Skeletal muscle tissue (tissue), 4 donors: ENCODE data around the gene EIF4G3. TPM values are rescaled to one million over a fixed set of nuclear protein-coding genes. Genes with fewer than 3 reads are reported as not detected.

ENCODE experiments used
- H3K27ac ChIP-seq: one replicate; pipeline ENCODE4 v1.7.0; 2013; ENCODE audit warnings: mild to moderate bottlenecking, low read depth, low read length, inconsistent platforms
- H3K27me3 ChIP-seq, 3 donors: one replicate each; pipeline ENCODE4 v1.7.0; 2013; ENCODE audit warnings: low read length in 3 of 3; ENCODE audit not compliant: control insufficient read depth in 3 of 3, insufficient read depth in 3 of 3
- H3K36me3 ChIP-seq, 3 donors: one replicate each; pipeline ENCODE4 v1.7.0; 2013; ENCODE audit warnings: low read length in 3 of 3; ENCODE audit not compliant: control insufficient read depth in 3 of 3, insufficient read depth in 3 of 3
- H3K4me1 ChIP-seq, 3 donors: one replicate each; pipeline ENCODE4 v1.7.0; 2013; ENCODE audit warnings: low read length in 3 of 3, mild to moderate bottlenecking in 3 of 3; ENCODE audit not compliant: control insufficient read depth in 3 of 3, insufficient read depth in 3 of 3
- H3K4me3 ChIP-seq, 3 donors: one replicate each; pipeline ENCODE4 v1.7.0; 2013; ENCODE audit warnings: low read length in 3 of 3
- H3K9ac ChIP-seq, 3 donors: one replicate each; pipeline ENCODE4 v1.7.0; 2013; ENCODE audit warnings: low read length in 3 of 3, mild to moderate bottlenecking in 3 of 3, moderate library complexity in 2 of 3, low read depth in 1 of 3
- H3K9me3 ChIP-seq, 3 donors: one replicate each; pipeline ENCODE4 v1.7.0; 2013; ENCODE audit warnings: low read length in 3 of 3; ENCODE audit not compliant: control insufficient read depth in 3 of 3
- total RNA-seq: library from RNA; depleted of rRNA; stranded (reverse); fragments of >200 nt; gene quantifications from one replicate; pipeline ENCODE4 v1.2.3, GENCODE V29; 2014
- donor health status: Osteomylitis.

EIF4G3 gene
- total RNA-seq, 1 donor from 2014 or later, result 23.5 TPM

- peak overlapping the region; percentile 92 to 97 (median 96) for H3K9ac ChIP-seq
Observed at GRCh38 chr1:20786253-20787028, 390.3 kb downstream of the EIF4G3 start.

GRCh38 chr1:20785907-20786252, 390.8 kb downstream of the EIF4G3 start:
- no peaks in the 10 kb centered on the region for H3K36me3 ChIP-seq
- peaks cover 4 to 31% (median 12%) of the 10 kb centered on the region in 3 donors for H3K4me1 ChIP-seq
- peak overlapping the region; percentile 92 to 97 (median 96) for H3K9ac ChIP-seq
- peak overlapping the region; percentile 94 for H3K27ac ChIP-seq
- H3K27me3 ChIP-seq, result no peaks in the 10 kb centered on the region
- no peaks in the 10 kb centered on the region for H3K9me3 ChIP-seq
- peak overlapping the region; percentile 94 to 98 (median 96) for H3K4me3 ChIP-seq

More at GRCh38 chr1:20786253-20787028, 390.3 kb downstream of the EIF4G3 start:
- no peaks in the 10 kb centered on the region for H3K27me3 ChIP-seq
- H3K4me1 ChIP-seq, result peaks cover 0 to 26% (median 8%) of the 10 kb centered on the region in 3 donors
- peak overlapping the region; percentile 94 to 98 (median 96) for H3K4me3 ChIP-seq
- H3K27ac ChIP-seq, result peak overlapping the region; percentile 94
- H3K9me3 ChIP-seq, result no peaks in the 10 kb centered on the region
- H3K36me3 ChIP-seq, result no peaks in the 10 kb centered on the region

- no peak overlapping the region for H3K9ac ChIP-seq
- H3K27ac ChIP-seq, result no peak overlapping the region
- peaks cover 0 to 9% (median 6%) of the 10 kb centered on the region in 3 donors for H3K4me1 ChIP-seq
- H3K9me3 ChIP-seq, result no peaks in the 10 kb centered on the region
- no peak overlapping the region for H3K4me3 ChIP-seq
- H3K36me3 ChIP-seq, result peaks cover 27 to 59% (median 54%) of the 10 kb centered on the region in 3 donors
- H3K27me3 ChIP-seq, result no peaks in the 10 kb centered on the region
Observed at GRCh38 chr1:20775700-20776099, 401.0 kb downstream of the EIF4G3 start.

DNA sequence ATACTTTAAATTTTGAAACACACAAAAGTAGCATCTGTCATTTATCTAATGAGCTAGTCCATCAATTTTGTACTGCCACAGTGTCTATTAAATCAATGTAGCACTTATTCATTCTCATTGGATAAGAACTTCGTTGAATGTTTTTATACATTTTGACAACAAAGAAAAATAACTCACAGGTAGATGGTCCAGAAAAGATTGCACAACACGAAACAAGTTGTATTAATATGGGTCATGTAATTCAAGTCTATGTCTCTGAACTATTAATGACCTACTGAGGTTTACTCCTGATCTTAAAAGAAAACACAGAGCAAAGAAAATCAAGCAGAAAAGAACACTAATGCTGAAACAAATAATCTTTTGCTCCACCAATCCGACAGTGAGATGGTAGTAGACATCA, 404.9 kb downstream of the EIF4G3 start:
- H3K27me3 ChIP-seq, result no peaks in the 10 kb centered on the region
- H3K36me3 ChIP-seq, result peaks cover 43 to 71% (median 66%) of the 10 kb centered on the region in 3 donors

GRCh38 chr1:20770314-20771087, 406.2 kb downstream of the EIF4G3 start:
- Histone ChIP-seq H3K36me3 (peaks cover 46 to 72% (median 69%) of the 10 kb centered on the region in 3 donors), H3K9ac (no peak overlapping the region), H3K4me1 (peaks cover 9 to 12% (median 9%) of the 10 kb centered on the region in 3 donors), H3K9me3 (no peaks in the 10 kb centered on the region), H3K4me3 (no peak overlapping the region), H3K27me3 (no peaks in the 10 kb centered on the region), H3K27ac (no peak overlapping the region)

More for the DNA sequence above, 404.9 kb downstream of the EIF4G3 start:
- H3K4me3 ChIP-seq, result no peak overlapping the region
- H3K27ac ChIP-seq, result no peak overlapping the region
- H3K9ac ChIP-seq, result no peak overlapping the region
- no peaks in the 10 kb centered on the region for H3K9me3 ChIP-seq
- peaks cover 5 to 13% (median 9%) of the 10 kb centered on the region in 3 donors for H3K4me1 ChIP-seq

- Histone ChIP-seq H3K4me1 (peaks cover 9 to 12% (median 9%) of the 10 kb centered on the region in 3 donors), H3K27me3 (no peaks in the 10 kb centered on the region), H3K4me3 (no peak overlapping the region), H3K9me3 (no peaks in the 10 kb centered on the region), H3K27ac (peak overlapping the region; percentile 56), H3K36me3 (peaks cover 42 to 76% (median 65%) of the 10 kb centered on the region in 3 donors), H3K9ac (peak overlapping the region in 2 of 3 donors; percentile 52 to 66)
Observed at GRCh38 chr1:20767271-20767670, 409.4 kb downstream of the EIF4G3 start.

DNA sequence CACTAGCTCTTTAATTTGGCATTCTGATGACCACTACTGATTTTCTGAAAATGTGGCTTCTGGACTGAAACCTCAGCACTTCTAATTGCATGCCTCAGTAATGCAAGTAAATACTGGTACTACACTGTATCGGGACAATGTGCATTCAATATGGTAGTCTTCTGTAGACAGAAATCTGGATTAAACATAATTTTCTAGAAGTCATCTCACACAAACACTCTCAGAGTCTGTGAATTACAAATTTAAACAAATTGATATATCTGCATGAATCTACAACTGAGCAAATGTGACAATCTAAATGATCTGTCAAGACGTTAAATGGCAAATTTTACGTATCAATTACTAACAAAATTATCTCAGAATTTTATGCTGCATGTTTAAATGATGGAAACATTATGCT, 413.3 kb downstream of the EIF4G3 start:
- no peaks in the 10 kb centered on the region for H3K27me3 ChIP-seq
- no peak overlapping the region for H3K27ac ChIP-seq
- no peaks in the 10 kb centered on the region for H3K9me3 ChIP-seq
- peaks cover 9 to 12% (median 9%) of the 10 kb centered on the region in 3 donors for H3K4me1 ChIP-seq
- H3K9ac ChIP-seq, result no peak overlapping the region
- peaks cover 42 to 76% (median 69%) of the 10 kb centered on the region in 3 donors for H3K36me3 ChIP-seq
- H3K4me3 ChIP-seq, result no peak overlapping the region

DNA sequence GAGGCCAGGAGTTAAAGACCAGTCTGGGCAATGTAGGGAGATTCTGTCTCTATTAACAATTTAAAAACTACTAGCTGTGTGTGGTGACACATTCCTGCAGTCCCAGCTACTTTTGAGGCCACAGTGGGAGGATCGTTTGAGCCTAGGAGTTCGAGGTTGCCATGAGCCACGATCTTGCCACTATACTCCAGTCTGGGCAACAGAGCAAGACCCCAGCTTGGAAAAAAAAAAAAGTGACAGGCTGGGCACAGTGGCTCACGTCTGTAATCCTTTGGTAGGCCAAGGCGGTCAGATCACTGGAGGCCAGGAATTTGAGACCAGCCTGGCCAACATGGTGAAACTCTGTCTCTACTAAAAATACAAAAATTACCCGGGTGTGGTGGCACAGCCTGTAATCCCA, 416.4 kb downstream of the EIF4G3 start:
- Histone ChIP-seq H3K27ac (no peak overlapping the region), H3K4me1 (no peaks in the 10 kb centered on the region), H3K36me3 (peaks cover 38 to 77% (median 70%) of the 10 kb centered on the region in 3 donors), H3K4me3 (no peak overlapping the region), H3K9me3 (no peaks in the 10 kb centered on the region), H3K27me3 (no peaks in the 10 kb centered on the region), H3K9ac (no peak overlapping the region)
